HTERT RPE-1 (cell line): Measurements from ENCODE around the gene OSGIN1.
"Not testable (repeated sequence)": the region's sequence is repeated elsewhere in the genome, so short reads cannot be mapped to it uniquely, and the experiment has no call there.

Experiments used
- in situ Hi-C: fragments of 300-500 bp; cut with MboI; formaldehyde crosslinking; loops from 4 replicates; pipeline ENCODE4 v1.14.3; 2020; ENCODE audit warnings: low sequenced_read_pairs

Gene OSGIN1

GRCh38 chr16:83940119-83940518, 12.9 kb upstream of the OSGIN1 start:
- in situ Hi-C loops = no loop called here

GRCh38 chr16:83940630-83941378, 12.2 kb upstream of the OSGIN1 start:
- in situ Hi-C loops = no loop called here

GRCh38 chr16:83941546-83941945, 11.5 kb upstream of the OSGIN1 start:
- in situ Hi-C loops = not testable (repeated sequence)

- in situ Hi-C loops = no loop called here
Measured at GRCh38 chr16:83942074-83942473, 11.0 kb upstream of the OSGIN1 start.

DNA sequence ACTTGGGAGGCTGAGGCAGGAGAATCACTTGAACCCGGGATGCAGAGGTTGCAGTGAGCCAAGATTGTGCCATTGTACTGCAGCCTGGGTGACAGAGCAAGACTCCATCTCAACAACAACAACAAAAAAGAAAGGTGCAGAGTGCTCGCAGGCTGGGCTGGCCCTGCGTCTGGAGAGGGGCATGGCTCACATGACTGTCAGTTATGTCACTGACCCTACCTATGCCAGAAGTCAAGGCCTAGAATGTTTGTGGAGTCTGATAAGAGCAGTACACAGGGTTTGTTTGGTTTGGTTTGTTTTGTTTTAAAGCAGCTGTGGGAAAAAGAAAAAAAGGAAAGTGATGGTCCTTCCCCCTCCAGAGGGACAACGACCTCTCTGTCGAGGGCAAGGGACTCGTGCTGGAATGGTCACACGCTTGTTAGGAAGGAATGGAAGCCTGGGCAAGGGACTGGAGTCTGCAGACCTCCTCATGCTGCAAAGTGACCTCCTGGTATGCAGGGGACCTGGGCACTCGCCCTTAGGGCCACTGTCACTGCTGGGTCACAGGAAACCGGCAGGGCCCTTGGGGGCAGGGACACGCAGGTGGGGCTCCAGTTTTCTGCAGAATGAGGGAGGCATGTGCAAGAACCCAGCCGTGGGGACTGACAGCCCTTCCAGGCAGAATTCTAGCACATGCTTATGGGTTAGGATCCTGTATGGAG, 10.1 kb upstream of the OSGIN1 start:
- in situ Hi-C loops = no loop called here

DNA sequence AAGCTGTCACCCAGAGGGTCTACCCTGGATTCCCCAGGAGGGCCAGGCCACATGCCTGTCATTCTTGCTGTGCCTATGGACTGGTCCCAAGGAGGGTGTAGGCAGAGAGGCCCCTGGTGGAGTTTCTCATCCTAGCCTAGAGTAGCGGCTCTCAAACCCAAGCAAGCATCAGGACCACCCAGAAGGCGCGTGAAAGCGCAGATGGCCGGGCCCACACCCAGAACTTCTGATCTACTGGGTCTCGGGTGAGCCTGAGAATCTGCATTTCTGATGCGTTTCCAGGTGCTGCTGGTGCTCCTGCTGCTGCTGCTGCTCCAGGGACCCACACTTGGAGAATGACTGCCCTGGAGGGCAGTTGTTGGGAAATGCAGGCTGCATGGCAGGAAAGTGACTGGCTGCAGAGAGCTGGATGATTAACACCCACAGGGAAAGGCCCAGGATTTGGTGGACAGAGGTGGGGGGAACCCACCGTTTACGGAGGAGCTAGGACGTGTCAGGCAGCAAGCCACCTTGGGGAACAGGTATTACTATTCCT, 9.5 kb upstream of the OSGIN1 start:
- in situ Hi-C loops = no loop called here

DNA sequence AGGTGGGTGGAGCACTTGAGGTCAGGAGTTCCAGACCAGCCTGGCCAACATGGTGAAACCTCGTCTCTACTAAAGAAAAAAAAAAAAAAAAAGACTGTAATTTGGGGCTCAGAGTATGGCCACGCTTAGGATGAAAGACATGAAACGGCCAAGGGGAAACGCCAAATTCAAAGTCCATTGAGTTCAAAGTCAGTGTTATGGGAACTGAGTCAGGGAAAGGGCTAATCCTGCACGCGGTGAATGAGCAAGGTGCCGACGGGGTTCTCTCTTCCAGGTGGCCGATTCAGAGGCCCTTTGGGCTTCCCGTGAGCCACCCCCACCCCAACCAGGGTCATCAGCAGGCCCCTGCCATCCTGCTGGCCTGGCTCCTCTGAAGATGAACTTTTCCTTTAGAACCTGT, 7.5 kb upstream of the OSGIN1 start:
- in situ Hi-C loops = no loop called here

DNA sequence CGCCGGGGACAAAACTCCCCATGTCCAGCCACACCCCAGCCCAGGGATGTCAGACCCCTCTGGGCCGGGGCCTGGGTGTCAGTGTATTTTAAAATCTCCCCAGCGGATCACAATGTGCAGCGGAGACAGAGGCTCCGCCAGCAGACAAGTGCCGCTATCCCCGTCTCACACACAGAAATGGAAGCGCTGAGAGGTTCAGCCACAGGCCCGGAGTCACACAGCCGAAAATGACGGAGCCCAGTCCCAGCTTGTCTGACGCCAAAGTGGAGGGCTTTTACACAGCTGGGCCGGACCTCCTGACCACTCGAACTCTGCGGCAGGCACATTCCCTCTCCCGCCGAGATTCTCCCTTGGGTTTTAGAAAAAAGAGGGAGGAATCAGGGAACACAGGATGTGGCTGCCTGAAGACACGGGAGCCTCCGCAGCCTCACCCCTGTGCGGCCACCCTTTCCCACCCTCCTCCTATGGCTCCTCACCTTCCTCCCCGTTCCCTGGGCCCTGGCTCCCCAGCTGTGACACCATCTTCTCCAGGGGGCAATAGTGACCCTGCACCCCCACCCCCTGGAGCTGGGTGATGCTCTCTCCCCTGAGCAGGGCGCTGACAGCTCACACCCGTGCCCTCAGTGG, 6.8 kb upstream of the OSGIN1 start:
- in situ Hi-C loops = no loop called here

GRCh38 chr16:83946781-83947566, 6.1 kb upstream of the OSGIN1 start:
- in situ Hi-C loops = no loop called here

- in situ Hi-C loops = no loop called here
Measured at GRCh38 chr16:83947642-83948234, 5.3 kb upstream of the OSGIN1 start.

GRCh38 chr16:83948914-83949723, 3.9 kb upstream of the OSGIN1 start:
- in situ Hi-C loops = no loop called here

DNA sequence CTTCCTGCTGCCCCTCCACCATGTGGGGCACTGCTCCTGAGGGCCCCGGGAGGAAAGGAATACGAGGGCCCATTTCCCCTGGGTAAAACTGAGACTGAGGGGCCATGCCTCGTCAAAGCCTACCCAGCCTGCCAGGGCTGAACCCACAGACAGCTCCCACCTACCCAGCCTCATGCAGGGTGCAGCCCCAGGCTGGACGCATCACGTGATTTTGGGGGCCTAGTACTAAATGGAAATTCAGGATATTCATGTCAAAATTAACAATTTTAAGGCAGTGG, 3.4 kb upstream of the OSGIN1 start:
- in situ Hi-C loops = loop anchor here (25.0 kb wide), 1 partner anchor 113 kb away; no protein-coding TSS in a partner anchor

- in situ Hi-C loops = loop anchor here (25.0 kb wide), 1 partner anchor 111 kb away; no protein-coding TSS in a partner anchor
Measured at GRCh38 chr16:83950862-83951399, 2.1 kb upstream of the OSGIN1 start.

DNA sequence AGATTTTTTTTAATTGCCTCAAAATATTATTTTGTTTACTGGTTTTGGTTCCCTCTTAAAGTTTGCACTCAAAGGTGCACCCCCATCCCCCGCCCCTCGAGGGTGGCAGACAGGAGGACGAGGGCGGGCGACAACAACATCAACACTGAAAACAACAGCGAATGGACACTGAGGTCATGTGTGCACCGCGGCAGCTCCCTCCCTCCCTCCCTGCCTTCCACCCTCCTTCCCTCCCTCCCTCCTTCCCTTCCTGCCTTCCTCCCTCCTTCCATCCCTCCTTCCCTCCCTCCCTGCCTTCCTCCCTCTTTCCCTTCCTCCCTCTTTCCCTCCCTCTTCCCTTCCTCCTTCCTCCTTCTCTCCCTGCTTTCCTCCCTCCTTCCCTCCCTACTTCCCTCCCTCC, 1.5 kb upstream of the OSGIN1 start:
- in situ Hi-C loops = loop anchor here (25.0 kb wide), 1 partner anchor 111 kb away; no protein-coding TSS in a partner anchor

GRCh38 chr16:83952587-83952939, 477 bp upstream of the OSGIN1 start:
- in situ Hi-C loops = loop anchor here (25.0 kb wide), 1 partner anchor 110 kb away; no protein-coding TSS in a partner anchor

GRCh38 chr16:83953796-83954576, 946 bp downstream of the OSGIN1 start:
- in situ Hi-C loops = loop anchor here (25.0 kb wide), 1 partner anchor 108 kb away; no protein-coding TSS in a partner anchor

- in situ Hi-C loops = loop anchor here (25.0 kb wide), 1 partner anchor 108 kb away; no protein-coding TSS in a partner anchor
Measured at GRCh38 chr16:83954577-83955016, 1.6 kb downstream of the OSGIN1 start.
